GM12892 (cell line): ENCODE measurements around the gene TTC39B.

Source experiments
- DNase-seq: peaks from one replicate; pipeline ENCODE4 v3.0.0; 2011; ENCODE audit not compliant: insufficient read length
- FAIRE-seq: peaks from 2 replicates; lab custom pipeline; 2011; peaks lifted over from hg19 to GRCh38; lab: Jason Lieb, UNC
- POLR2A ChIP-seq: IDR thresholded peaks from 2 replicates; pipeline ENCODE4 v1.6.1; 2011; ENCODE audit warnings: low read depth, low read length, control low read depth
- POLR2AphosphoS5 ChIP-seq: IDR thresholded peaks from 2 replicates; pipeline ENCODE4 v1.6.1; 2011; ENCODE audit warnings: low read depth, low read length, control low read depth
- TAF1 ChIP-seq: IDR thresholded peaks from 2 replicates; pipeline ENCODE4 v1.6.1; 2011; ENCODE audit warnings: low read depth, mild to moderate bottlenecking, control low read depth, low read length, borderline replicate concordance

Gene TTC39B

DNA sequence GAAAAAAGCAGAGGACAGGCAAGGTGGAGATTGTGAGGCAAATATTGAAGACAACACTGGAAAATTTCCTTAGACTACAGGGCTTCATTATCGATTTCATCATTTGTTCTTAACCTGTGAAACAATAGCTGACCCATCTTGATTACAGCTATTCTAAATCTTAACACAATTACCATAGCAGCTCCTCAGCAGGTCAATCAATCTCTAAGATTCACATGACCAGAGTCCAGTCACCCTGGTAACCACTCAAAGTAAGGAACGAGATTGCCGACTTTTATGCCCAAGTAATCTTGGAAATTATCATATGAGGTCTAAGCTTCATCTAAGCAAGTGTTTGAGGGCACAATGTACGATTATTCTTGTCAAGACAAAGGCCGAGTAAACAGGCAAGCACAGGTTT is 93.8 kb downstream of the TTC39B start:
- TF ChIP-seq POLR2A: no peak
- no peak for TF ChIP-seq TAF1
- TF ChIP-seq POLR2AphosphoS5: no peak
- DNase-seq: no peak
- FAIRE-seq: no peak

DNA sequence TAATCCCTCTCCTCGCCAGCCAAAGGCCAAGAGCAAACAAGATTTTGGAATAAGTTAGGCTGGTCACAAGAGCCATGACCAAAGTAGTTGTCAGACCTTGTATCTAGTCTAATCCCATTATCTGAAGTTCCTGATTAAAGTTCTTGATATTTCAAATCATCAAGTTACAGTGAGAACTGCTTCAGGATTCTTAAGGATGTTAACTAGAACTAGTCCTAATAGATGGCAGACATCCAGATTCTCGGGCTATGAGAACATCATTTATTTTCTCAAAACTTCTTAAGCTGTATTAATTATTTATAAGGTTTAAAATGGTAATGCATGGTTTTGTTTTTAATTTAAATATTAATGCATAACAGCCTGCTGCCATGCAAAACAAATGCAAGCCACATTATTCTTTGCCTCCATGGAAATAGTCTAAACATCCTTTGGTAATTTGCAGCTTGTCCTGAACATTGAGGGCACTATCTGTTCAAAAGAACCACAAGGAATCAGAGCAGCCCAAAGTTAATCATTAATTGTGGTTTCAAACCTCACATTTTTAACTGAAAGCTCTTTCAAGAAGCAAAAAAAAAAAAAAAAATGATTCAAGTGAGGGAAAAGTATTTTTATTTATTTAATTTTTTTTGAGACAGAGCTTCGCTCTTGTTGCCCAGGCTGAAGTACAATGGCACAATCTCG is 95.1 kb downstream of the TTC39B start:
- DNase-seq: no peak
- no peak for TF ChIP-seq TAF1
- no peak for TF ChIP-seq POLR2A
- no peak for TF ChIP-seq POLR2AphosphoS5
- FAIRE-seq: no peak

GRCh38 chr9:15211160-15211814 is 95.7 kb downstream of the TTC39B start:
- DNase-seq: peak; percentile 5
- peak; percentile 82 for FAIRE-seq
- TF ChIP-seq POLR2AphosphoS5 (no peak), TAF1 (no peak), POLR2A (no peak)

DNA sequence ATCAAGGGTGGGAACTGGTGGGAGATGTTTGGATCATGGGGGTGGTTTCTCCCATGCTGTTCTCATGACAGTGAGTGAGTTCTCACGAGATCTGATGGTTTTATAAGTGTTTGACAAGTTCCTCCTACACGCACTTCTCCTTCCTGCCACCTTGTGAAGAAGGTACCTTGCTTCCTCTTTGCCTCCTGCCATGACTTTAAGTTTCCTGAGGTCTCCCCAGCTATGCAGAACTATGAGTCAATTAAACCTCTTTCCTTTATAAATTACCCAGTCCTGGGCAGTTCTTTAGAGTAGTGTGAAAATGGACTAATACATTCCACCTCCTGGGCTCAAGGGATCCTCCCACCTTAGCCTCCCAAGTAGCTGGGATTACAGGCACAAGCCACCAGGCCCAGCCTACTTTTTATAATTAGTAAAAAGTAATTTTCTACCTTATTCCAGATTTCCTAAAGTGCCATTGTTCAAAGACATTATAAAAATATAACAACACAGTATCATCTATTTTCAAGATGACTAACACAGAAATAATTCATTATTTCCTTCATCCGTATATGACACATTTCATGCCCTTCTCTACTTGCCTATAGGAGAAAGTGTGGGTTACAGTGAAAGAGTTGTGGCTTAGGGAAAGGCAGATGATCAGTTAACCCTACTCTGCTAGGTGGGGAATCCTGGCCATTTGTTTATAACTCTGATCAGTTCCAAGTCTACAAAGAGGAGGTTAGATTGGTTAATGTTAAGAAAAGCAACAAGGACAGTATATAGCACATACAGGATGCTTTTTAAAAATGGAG is 99.9 kb downstream of the TTC39B start:
- DNase-seq (no peak), FAIRE-seq (no peak)
- no peak for TF ChIP-seq TAF1
- no peak for TF ChIP-seq POLR2AphosphoS5
- TF ChIP-seq POLR2A: no peak

GRCh38 chr9:15205632-15206420 is 101.2 kb downstream of the TTC39B start:
- DNase-seq: no peak
- no peak for FAIRE-seq
- TF ChIP-seq POLR2AphosphoS5: no peak
- no peak for TF ChIP-seq TAF1

DNA sequence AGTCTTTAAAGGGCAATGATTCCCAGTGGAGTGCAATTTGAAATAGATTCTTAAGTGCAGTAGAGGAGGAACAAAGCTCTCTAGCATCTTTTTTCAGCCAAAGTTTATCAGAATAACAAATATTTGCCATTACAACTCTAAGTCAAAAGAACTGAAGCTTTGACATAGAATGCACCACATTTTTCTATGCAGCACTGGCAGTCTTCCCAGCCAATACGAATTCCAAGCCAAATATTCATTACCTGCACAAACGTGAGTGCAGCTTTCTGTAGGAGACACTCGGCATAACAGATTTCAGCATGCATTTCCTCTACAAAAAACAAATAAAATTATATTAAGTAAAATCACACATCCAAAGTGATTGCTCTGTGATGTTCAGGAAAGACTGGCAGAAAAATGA is 103.4 kb downstream of the TTC39B start:
- DNase-seq (no peak), FAIRE-seq (no peak)
- no peak for TF ChIP-seq TAF1

- TF ChIP-seq TAF1: no peak
- no peak for TF ChIP-seq POLR2AphosphoS5
- no peak for TF ChIP-seq POLR2A
- DNase-seq (no peak), FAIRE-seq (no peak)
Measured at GRCh38 chr9:15200111-15200510, 106.9 kb downstream of the TTC39B start.

DNA sequence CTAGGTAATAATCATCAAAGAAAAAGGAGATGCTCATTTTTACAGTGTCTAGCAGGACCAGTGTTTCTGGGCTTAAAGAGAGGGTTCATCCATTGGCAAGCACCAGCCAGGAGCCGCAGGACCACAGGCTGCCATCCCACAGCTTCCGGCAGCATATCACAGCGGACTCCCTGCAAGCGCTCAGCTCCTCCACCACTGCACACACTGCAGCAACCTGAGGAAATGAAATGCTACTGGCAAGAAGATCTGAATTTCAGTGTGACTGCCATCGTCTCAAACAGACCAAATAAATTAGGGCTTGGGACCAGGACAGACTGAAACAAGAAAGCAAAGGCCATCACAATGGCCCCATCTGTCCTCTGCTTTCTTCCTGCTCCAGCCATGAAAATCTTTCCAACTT is 114.2 kb downstream of the TTC39B start:
- TF ChIP-seq TAF1: no peak
- TF ChIP-seq POLR2A: no peak
- TF ChIP-seq POLR2AphosphoS5: no peak
- FAIRE-seq (no peak), DNase-seq (no peak)

- DNase-seq: no peak
- FAIRE-seq: no peak
- TF ChIP-seq POLR2AphosphoS5 (no peak), POLR2A (no peak), TAF1 (no peak)
Measured at GRCh38 chr9:15191378-15191777, 115.6 kb downstream of the TTC39B start.

GRCh38 chr9:15189481-15189880 is 117.5 kb downstream of the TTC39B start:
- TF ChIP-seq POLR2A (no peak), TAF1 (no peak), POLR2AphosphoS5 (no peak)
- DNase-seq (no peak), FAIRE-seq (no peak)

DNA sequence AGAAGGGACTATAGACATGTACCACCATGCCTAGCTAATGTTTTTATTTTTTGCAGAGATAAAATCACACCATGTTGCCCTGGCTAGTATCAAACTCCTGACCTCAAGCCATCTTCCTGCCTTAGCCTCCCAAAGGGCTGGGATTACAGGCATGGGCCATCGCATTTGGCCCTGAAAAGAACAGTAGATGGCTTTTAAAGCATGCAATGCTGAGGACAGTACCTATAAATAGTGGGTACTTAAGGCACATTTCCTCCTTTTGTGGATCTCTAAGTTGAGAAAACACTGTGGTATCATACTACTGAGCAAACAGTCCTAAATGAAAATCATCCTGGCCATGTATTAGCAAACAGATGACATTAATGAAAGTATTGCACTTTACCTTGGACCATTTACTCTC is 119.4 kb downstream of the TTC39B start:
- no peak for TF ChIP-seq TAF1
- TF ChIP-seq POLR2A: no peak
- no peak for TF ChIP-seq POLR2AphosphoS5
- FAIRE-seq: no peak
- DNase-seq: no peak
